ENCODE measurements around the gene PDPR. TPM values are rescaled to one million over a fixed set of nuclear protein-coding genes. Genes with fewer than 3 reads are reported as not detected.
"Not testable (repeated sequence)": the region's sequence is repeated elsewhere in the genome, so short reads cannot be mapped to it uniquely, and the experiment has no call there.

Gene PDPR
- polyA plus RNA-seq, 1 donor (not counting 4 experiments of a cell fraction or from before 2014, with no cell fraction given), result 19.8 TPM

- H2AFZ ChIP-seq (ENCODE audit: control insufficient read depth, low read length), result no peak overlapping the region
- FAIRE-seq (no peak), DNase-seq (ENCODE audit: low read depth, low spot score) (no peak)
- peaks cover 13 to 28% of the 10 kb centered on the region in 2 experiments for H3K36me3 ChIP-seq (ENCODE audit: control insufficient read depth in 2 of 2, extremely low read depth in 1 of 2, insufficient read depth in 2 of 2, low read length in 2 of 2)
- no peak overlapping the region for H3K27ac ChIP-seq (ENCODE audit: control insufficient read depth, insufficient read depth, low read length)
- no peaks in the 10 kb centered on the region for H3K9me1 ChIP-seq (ENCODE audit: control insufficient read depth, extremely low read depth, insufficient read depth, low read length)
- H3K4me1 ChIP-seq (ENCODE audit: control insufficient read depth, extremely low read depth, insufficient read depth, low read length), result no peaks in the 10 kb centered on the region
- dilution Hi-C loops (cut with MboI; ENCODE audit: extremely low pct_ligation_motif_present, low sequenced_read_pairs), result no loop called here
- H3K79me2 ChIP-seq (ENCODE audit: control insufficient read depth, insufficient read depth, low read length), result no peaks in the 10 kb centered on the region
- H3K4me2 ChIP-seq (ENCODE audit: control insufficient read depth, extremely low read depth, insufficient read depth, low read depth, low read length), result no peak overlapping the region
- TF ChIP-seq CTCF (optimal IDR thresholded peaks at IDR 0.05 in 1 of 3, IDR thresholded peaks at IDR 0.05 in 1 of 3, conservative IDR thresholded peaks at IDR 0.05 in 1 of 3; ENCODE audit: extremely low read depth in 1 of 3, insufficient read depth in 2 of 3, low read length in 3 of 3) (no peak), EZH2 (IDR thresholded peaks at IDR 0.05; ENCODE audit: low read length) (no peak)
- H3K9ac ChIP-seq (ENCODE audit: control insufficient read depth, extremely low read depth, insufficient read depth, low read length), result no peak overlapping the region
- H3K27me3 ChIP-seq (ENCODE audit: control insufficient read depth, extremely low read depth, insufficient read depth, low read length), result no peaks in the 10 kb centered on the region
- H4K20me1 ChIP-seq (ENCODE audit: control insufficient read depth, extremely low read depth, insufficient read depth, low read length), result no peaks in the 10 kb centered on the region
- no peak overlapping the region for H3K4me3 ChIP-seq (ENCODE audit: control insufficient read depth in 2 of 3, extremely low read depth in 1 of 3, insufficient read depth in 2 of 3, low read depth in 1 of 3, low read length in 3 of 3)
- no peaks in the 10 kb centered on the region for H3K9me3 ChIP-seq (ENCODE audit: control insufficient read depth, low read depth, low read length)
Measured at GRCh38 chr16:70152578-70153302, 38.6 kb downstream of the PDPR start.

DNA sequence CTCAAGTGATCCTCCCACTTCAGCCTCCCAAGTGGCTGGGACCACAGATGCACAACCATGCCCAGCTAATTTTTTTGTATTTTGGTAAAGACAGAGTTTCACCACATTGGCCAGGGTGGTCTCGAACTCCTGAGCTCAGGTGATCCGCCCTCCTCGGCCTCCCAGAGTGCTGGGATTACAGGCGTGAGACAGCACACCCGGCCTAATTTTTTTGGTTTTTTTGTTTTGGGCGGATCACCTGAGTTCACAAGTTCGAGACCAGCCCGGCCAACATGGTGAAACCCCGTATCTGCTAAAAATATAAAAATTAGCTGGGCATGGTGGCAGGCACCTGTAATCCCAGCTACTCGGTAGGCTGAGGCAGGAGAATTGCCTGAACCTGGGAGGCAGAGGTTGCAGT lies 40.6 kb downstream of the PDPR start:
- peaks cover 10 to 35% of the 10 kb centered on the region in 2 experiments for H3K36me3 ChIP-seq (ENCODE audit: control insufficient read depth in 2 of 2, extremely low read depth in 1 of 2, insufficient read depth in 2 of 2, low read length in 2 of 2)
- FAIRE-seq; H3K27ac ChIP-seq (ENCODE audit: control insufficient read depth, insufficient read depth, low read length); H3K9ac ChIP-seq (ENCODE audit: control insufficient read depth, extremely low read depth, insufficient read depth, low read length); H3K79me2 ChIP-seq (ENCODE audit: control insufficient read depth, insufficient read depth, low read length); H4K20me1 ChIP-seq (ENCODE audit: control insufficient read depth, extremely low read depth, insufficient read depth, low read length); DNase-seq (ENCODE audit: low read depth, low spot score); H3K9me3 ChIP-seq (ENCODE audit: control insufficient read depth, low read depth, low read length); H3K4me1 ChIP-seq (ENCODE audit: control insufficient read depth, extremely low read depth, insufficient read depth, low read length); H3K9me1 ChIP-seq (ENCODE audit: control insufficient read depth, extremely low read depth, insufficient read depth, low read length); H3K4me2 ChIP-seq (ENCODE audit: control insufficient read depth, extremely low read depth, insufficient read depth, low read depth, low read length); H3K27me3 ChIP-seq (ENCODE audit: control insufficient read depth, extremely low read depth, insufficient read depth, low read length); H3K4me3 ChIP-seq (ENCODE audit: control insufficient read depth in 2 of 3, extremely low read depth in 1 of 3, insufficient read depth in 2 of 3, low read depth in 1 of 3, low read length in 3 of 3); dilution Hi-C loops (cut with MboI; ENCODE audit: extremely low pct_ligation_motif_present, low sequenced_read_pairs); H2AFZ ChIP-seq (ENCODE audit: control insufficient read depth, low read length): not testable (repeated sequence)

Data from keratinocyte (primary cell).